GM12873 (cell line): ENCODE results near the gene IL1RAP.

Experiments used
- TF ChIP-seq, protein P1 (sequence below): IDR thresholded peaks from 2 replicates; pipeline ENCODE4 v1.5.1; 2012; ENCODE audit warnings: low read depth, mild to moderate bottlenecking, moderate library complexity, low read length, control low read depth; ENCODE audit not compliant: insufficient read depth; ENCODE audit errors: missing control alignments

The IL1RAP gene

DNA sequence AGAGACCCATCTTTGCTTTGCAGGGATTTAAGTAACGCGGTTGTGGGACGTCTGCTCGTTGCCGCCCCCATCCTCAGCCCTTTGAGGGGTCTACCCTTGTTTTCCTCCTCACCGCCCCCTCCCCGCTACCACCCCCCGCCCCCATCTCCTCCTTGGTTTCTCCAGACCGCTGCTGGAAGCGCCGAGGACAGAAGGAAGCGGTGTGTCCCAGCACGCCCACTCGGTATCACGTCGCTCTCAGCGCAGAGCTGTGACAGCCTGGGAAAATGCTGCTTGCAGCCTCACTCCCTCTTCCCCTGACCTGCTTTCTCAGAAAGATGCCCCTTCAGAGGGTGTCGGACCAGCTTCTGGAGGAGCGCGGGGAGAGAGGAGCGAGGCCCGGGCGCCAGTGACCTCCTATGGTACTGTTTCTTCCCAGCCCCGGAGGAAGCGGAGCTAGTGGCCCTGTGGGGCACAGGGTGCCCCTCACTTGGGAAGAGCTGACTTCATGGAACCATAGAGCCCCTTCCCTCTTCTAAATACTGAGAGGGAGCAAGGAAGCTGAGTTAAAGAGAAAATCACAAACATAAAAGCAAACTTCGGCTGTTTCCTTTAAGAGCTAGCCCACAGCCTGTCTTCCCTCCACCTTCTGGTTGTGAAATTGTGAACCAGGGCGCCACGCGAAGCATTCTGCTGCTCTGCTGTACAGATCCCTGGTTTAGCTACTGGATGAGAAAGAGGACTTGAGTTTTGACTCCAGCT, 698 bp downstream of the IL1RAP start:
- TF ChIP-seq, protein P1, sequence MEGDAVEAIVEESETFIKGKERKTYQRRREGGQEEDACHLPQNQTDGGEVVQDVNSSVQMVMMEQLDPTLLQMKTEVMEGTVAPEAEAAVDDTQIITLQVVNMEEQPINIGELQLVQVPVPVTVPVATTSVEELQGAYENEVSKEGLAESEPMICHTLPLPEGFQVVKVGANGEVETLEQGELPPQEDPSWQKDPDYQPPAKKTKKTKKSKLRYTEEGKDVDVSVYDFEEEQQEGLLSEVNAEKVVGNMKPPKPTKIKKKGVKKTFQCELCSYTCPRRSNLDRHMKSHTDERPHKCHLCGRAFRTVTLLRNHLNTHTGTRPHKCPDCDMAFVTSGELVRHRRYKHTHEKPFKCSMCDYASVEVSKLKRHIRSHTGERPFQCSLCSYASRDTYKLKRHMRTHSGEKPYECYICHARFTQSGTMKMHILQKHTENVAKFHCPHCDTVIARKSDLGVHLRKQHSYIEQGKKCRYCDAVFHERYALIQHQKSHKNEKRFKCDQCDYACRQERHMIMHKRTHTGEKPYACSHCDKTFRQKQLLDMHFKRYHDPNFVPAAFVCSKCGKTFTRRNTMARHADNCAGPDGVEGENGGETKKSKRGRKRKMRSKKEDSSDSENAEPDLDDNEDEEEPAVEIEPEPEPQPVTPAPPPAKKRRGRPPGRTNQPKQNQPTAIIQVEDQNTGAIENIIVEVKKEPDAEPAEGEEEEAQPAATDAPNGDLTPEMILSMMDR, result no peak

DNA sequence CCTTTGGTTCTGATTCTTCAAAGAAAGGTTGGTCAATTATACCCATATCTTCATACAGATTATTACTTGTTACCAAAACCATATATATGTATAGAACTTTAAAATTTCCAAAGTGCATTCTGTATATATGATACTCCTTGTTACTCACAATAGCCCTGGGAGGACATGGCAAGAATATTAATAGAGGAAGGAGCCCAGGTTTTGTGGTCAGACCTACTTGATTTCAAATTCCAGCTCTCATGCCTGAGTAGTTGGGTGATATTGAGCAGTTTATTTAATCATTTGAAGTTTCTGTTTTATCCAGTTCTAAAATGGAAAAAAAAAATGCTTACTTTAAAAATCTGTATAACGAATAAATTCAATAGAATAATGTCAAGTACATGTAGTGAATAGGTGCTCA, 2.5 kb downstream of the IL1RAP start:
- TF ChIP-seq, protein P1, result no peak

DNA sequence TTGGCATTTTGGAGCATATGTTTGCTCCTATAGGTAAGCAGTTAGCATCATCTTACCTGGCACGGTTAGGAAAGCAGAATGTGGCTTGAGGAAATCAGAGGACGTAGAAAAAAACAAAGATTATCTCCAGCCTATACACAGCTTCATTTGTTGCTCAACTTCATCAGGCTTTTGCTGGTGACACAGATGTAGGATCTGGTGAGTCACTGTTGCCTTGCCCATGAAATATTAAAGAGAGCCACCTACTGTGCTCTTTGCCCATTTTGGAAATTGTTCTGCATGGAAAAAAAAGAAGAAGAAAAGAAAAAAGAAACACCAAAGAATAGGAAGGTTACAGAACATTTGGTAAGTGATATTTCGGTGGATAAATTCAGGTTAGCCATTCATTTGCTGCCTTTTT, 3.8 kb downstream of the IL1RAP start:
- TF ChIP-seq, protein P1, result no peak

DNA sequence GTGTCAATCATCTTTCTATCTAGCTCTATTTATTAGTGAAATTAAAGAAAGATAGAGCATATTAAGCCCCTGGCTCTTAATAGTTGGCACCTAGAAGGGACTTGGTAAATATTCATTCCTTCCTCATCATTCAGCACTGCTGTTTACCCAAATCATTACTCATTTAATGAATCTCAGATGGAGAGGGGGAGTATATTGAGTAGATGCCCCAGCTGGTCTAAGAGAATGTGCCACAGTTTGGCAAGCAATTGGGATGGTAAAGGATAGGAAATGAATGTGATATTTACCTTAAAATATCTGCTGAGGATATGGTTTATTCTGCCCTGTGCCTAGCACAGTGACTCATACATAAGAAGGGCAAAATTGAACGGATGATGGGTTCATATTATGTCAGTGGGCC, 6.0 kb downstream of the IL1RAP start:
- TF ChIP-seq, protein P1, result no peak

DNA sequence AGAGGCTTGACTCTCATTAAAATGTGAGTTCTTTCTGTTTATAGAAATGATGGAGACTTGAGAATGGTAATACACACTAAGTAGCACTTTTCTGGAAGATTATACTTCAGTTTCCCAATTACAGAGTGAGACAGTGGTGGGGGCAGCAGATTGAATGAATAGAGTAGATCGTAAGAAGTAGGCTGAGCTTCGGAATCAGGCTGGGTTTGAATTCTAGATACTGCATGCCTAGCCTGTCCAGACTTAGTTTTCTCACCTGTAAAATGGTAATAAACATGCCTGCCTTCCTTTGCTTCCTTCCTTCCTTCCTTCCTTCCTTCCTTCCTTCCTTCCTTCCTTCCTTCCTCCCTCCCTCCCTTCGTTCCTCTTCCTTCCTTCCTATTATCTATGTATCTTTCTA, 8.1 kb downstream of the IL1RAP start:
- TF ChIP-seq, protein P1, result no peak

DNA sequence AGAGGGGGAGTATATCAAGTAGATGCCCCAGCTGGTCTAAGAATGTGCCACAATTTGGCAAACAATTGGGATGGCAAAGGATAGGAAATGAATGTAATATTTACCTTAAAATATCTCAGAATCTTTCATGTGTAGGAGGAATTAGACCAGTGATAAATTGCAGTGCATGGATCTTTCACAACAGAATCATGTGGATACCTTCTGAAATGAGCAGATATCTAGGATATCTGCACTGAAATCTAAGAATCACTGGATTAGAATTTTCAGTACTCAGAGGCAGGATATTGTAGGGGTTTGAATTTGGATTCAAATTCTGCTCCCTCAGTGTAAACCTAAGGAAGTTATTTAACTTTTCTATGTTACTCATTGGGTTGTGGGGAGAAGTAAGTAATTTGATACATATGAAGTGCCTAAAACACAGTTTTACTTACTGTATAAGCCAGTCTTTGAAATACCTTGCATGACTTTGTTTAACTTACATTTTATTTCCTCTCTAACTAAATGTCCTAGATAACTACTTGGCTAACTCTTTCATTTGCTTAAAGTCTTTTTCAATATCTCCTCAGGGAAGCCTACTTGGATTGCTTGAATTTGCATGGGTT, 8.8 kb downstream of the IL1RAP start:
- TF ChIP-seq, protein P1, result no peak

DNA sequence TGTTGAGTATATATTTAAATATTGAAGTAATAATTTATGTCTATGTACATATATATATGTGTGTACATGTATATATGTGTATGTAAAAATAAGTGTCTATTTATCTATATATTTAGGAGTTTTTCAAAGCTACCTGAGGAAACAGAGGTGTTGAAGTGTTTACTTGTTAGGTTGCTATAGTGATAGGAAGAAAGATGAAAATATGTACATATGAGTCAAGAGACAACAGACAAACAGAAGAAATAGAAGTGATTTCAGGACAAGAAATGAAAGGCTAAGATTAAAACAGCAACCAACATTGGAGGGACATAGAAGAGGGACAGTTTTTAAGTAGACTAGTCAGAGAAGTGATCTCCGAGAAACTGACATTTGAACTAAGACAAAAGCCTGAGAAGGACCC, 11.1 kb downstream of the IL1RAP start:
- TF ChIP-seq, protein P1, result no peak
